SK-N-SH (cell line): ENCODE results near the gene TFF1. TPM values are rescaled to one million over a fixed set of nuclear protein-coding genes. Genes with fewer than 3 reads are reported as not detected.

Experiments
- CTCF ChIA-PET: fragments of 300-600, 350-600 bp; formaldehyde crosslinking; extraction: SDS; loops from one replicate; lab custom pipeline; 2021; lab: Yijun Ruan, JAX
- POLR2A ChIA-PET: fragments of 350-600 bp; sonication (Branson Sonifier 250); formaldehyde crosslinking; extraction: SDS; loops from one replicate; lab custom pipeline; 2020; ENCODE audit warnings: antibody characterized with exemption, inconsistent platforms; lab: Yijun Ruan, JAX
- DNase-seq: peaks from one replicate; pipeline ENCODE4 v3.0.0; 2012
- H2AFZ ChIP-seq: fragments of 200-600 bp; sonication (generic); 2 replicates; pipeline ENCODE4 v1.8.1; 2016; ENCODE audit warnings: antibody characterized with exemption, mild to moderate bottlenecking, low read depth
- H3F3A ChIP-seq: fragments of 200-600 bp; sonication (generic); replicated peaks from 2 replicates; pipeline ENCODE3; 2016; ENCODE audit warnings: antibody characterized with exemption, mild to moderate bottlenecking; ENCODE audit not compliant: insufficient read depth
- H3K27ac ChIP-seq, 2 experiments: fragments of 200-500 bp in 1 of 2; fragments of 200-600 bp in 1 of 2; sonication (Bioruptor generic) in 1 of 2; sonication (generic), shearing (Covaris generic) in 1 of 2; 2 replicates each; pipeline versions ENCODE4 v1.5.1 to v1.6.1; 2014 to 2016; ENCODE audit warnings: low read depth in 2 of 2, inconsistent platforms in 1 of 2, low read length in 1 of 2, mild to moderate bottlenecking in 1 of 2, mixed read lengths in 1 of 2
- H3K27me3 ChIP-seq: fragments of 200-600 bp; sonication (generic), shearing (Covaris generic); 2 replicates; pipeline ENCODE4 v1.6.1; 2016; ENCODE audit warnings: mixed run types; ENCODE audit not compliant: insufficient read depth
- H3K36me3 ChIP-seq, 2 experiments: fragments of 200-500 bp in 1 of 2; fragments of 200-600 bp in 1 of 2; sonication (Bioruptor generic) in 1 of 2; sonication (generic) in 1 of 2; replicated peaks in 1 of 2; 2 replicates each; pipeline versions ENCODE3 to v1.5.1; 2014 to 2016; ENCODE audit warnings: low read length in 1 of 2, mild to moderate bottlenecking in 1 of 2; ENCODE audit not compliant: insufficient read depth in 2 of 2, control insufficient read depth in 1 of 2
- H3K4me1 ChIP-seq, 2 experiments: fragments of 200-500 bp in 1 of 2; fragments of 200-600 bp in 1 of 2; sonication (Bioruptor generic) in 1 of 2; sonication (generic), shearing (Covaris generic) in 1 of 2; 2 replicates each; pipeline versions ENCODE4 v1.5.1 to v1.6.1; 2014 to 2016; ENCODE audit warnings: low read depth in 1 of 2, low read length in 1 of 2, mixed run types in 1 of 2; ENCODE audit not compliant: insufficient read depth in 2 of 2, control insufficient read depth in 1 of 2
- H3K4me2 ChIP-seq: fragments of 200-600 bp; sonication (generic), shearing (Covaris generic); 2 replicates; pipeline ENCODE4 v1.6.1; 2017; ENCODE audit warnings: mixed run types
- H3K4me3 ChIP-seq, 2 experiments: fragments of 200-500 bp in 1 of 2; fragments of 200-600 bp in 1 of 2; sonication (Bioruptor generic) in 1 of 2; sonication (generic), shearing (Covaris generic) in 1 of 2; 2 replicates each; pipeline versions ENCODE4 v1.5.1 to v1.8.1; 2014 to 2016; ENCODE audit warnings: low read depth in 2 of 2, inconsistent platforms in 1 of 2, low read length in 1 of 2, mild to moderate bottlenecking in 1 of 2, mixed read lengths in 1 of 2, moderate library complexity in 1 of 2
- H3K79me2 ChIP-seq: fragments of 200-600 bp; sonication (generic); 2 replicates; pipeline ENCODE4 v1.8.1; 2017; ENCODE audit warnings: mild to moderate bottlenecking; ENCODE audit not compliant: insufficient read depth
- H3K9ac ChIP-seq: fragments of 200-600 bp; sonication (generic); 2 replicates; pipeline ENCODE4 v1.6.1; 2017; ENCODE audit warnings: mixed run types
- H3K9me2 ChIP-seq: fragments of 200-600 bp; sonication (generic); 2 replicates; pipeline ENCODE4 v1.6.1; 2017; ENCODE audit warnings: mixed run types
- H3K9me3 ChIP-seq: fragments of 200-600 bp; sonication (generic); 2 replicates; pipeline ENCODE4 v1.6.1; 2017; ENCODE audit warnings: mixed run types, mild to moderate bottlenecking, moderate library complexity
- H4K20me1 ChIP-seq: fragments of 200-600 bp; sonication (generic); 2 replicates; pipeline ENCODE4 v1.6.1; 2017; ENCODE audit warnings: mild to moderate bottlenecking, mixed run types; ENCODE audit not compliant: insufficient read depth
- ELF1 ChIP-seq: IDR thresholded peaks from 2 replicates; pipeline ENCODE4 v1.4.0; 2012
- EZH2phosphoT487 ChIP-seq: fragments of 200-600 bp; sonication (generic); IDR thresholded peaks from 2 replicates; pipeline ENCODE4 v1.6.1; 2017; ENCODE audit warnings: low read depth, mixed run types, mild to moderate bottlenecking, antibody characterized with exemption, moderate library complexity, borderline replicate concordance
- FOSL2 ChIP-seq: IDR thresholded peaks from 2 replicates; pipeline ENCODE4 v1.4.0; 2012; ENCODE audit warnings: low read depth, mild to moderate bottlenecking, moderate library complexity, borderline replicate concordance
- FOXM1 ChIP-seq: IDR thresholded peaks from 2 replicates; pipeline ENCODE4 v1.4.0; 2012; ENCODE audit warnings: low read depth, mild to moderate bottlenecking
- GATA2 ChIP-seq: sonication (generic); formaldehyde crosslinking; IDR thresholded peaks from 2 replicates; pipeline ENCODE4 v1.5.0; 2020; ENCODE audit warnings: mild to moderate bottlenecking, missing genetic modification reagents
- JUND ChIP-seq: IDR thresholded peaks from 2 replicates; pipeline ENCODE4 v1.4.0; 2012
- MEF2A ChIP-seq: IDR thresholded peaks from 2 replicates; pipeline ENCODE4 v1.4.0; 2012; ENCODE audit warnings: low read depth, borderline replicate concordance
- MXI1 ChIP-seq: IDR thresholded peaks from 2 replicates; pipeline ENCODE4 v1.6.1; 2012; ENCODE audit warnings: mild to moderate bottlenecking, low read depth, low read length, improper control_type of control experiment
- NFIC ChIP-seq: IDR thresholded peaks from 2 replicates; pipeline ENCODE4 v1.4.0; 2012; ENCODE audit warnings: borderline replicate concordance
- RCOR1 ChIP-seq: fragments of 150-350 bp; IDR thresholded peaks from 2 replicates; pipeline ENCODE4 v1.6.1; 2017; ENCODE audit warnings: antibody characterized with exemption, low read length
- SIN3A ChIP-seq: IDR thresholded peaks from 2 replicates; pipeline ENCODE4 v1.6.1; 2012; ENCODE audit warnings: low read depth, mild to moderate bottlenecking, low read length, moderate library complexity, borderline replicate concordance
- SMC3 ChIP-seq: IDR thresholded peaks from 2 replicates; pipeline ENCODE4 v1.6.1; 2012; ENCODE audit warnings: low read depth, low read length, improper control_type of control experiment
- TCF12 ChIP-seq: IDR thresholded peaks from 2 replicates; pipeline ENCODE4 v1.4.0; 2012
- WGBS: methylation state at CpG from one replicate; pipeline ENCODE4 v1.1.6; 2017; ENCODE audit warnings: low lambda C conversion rate; 5-methylcytosine and 5-hydroxymethylcytosine counted together
- polyA plus RNA-seq, 3 experiments: library from polyadenylated mRNA; depleted of rRNA; stranded (reverse); fragments of >200 nt; gene quantifications; 2 replicates each; pipeline ENCODE4 v1.2.3, GENCODE V29; 2012
- TF ChIP-seq, protein P1 (sequence below): fragments of 200-600 bp; sonication (generic); IDR thresholded peaks from 2 replicates; pipeline ENCODE4 v1.6.1; 2017; ENCODE audit warnings: antibody characterized with exemption, mild to moderate bottlenecking, moderate library complexity
- TF ChIP-seq, protein P2 (sequence below): fragments of 150-350 bp; IDR thresholded peaks from 2 replicates; pipeline ENCODE4 v1.6.1; 2017; ENCODE audit warnings: antibody characterized with exemption, low read length, low read depth, borderline replicate concordance
- TF ChIP-seq, protein P3 (sequence below): IDR thresholded peaks from 2 replicates; pipeline ENCODE4 v1.6.1; 2012; ENCODE audit warnings: mild to moderate bottlenecking, low read depth, low read length, moderate library complexity
- TF ChIP-seq, protein P4 (sequence below): fragments of 150-350 bp; IDR thresholded peaks from 2 replicates; pipeline ENCODE4 v1.6.1; 2016; ENCODE audit warnings: mild to moderate bottlenecking, low read depth, low read length
- TF ChIP-seq, protein P5 (sequence below): IDR thresholded peaks from 2 replicates; pipeline ENCODE4 v1.4.0; 2012; ENCODE audit warnings: low read depth

TFF1 gene
- polyA plus RNA-seq, 1 of the 3 experiments (the other 2 are of a cell fraction) = not detected

DNA sequence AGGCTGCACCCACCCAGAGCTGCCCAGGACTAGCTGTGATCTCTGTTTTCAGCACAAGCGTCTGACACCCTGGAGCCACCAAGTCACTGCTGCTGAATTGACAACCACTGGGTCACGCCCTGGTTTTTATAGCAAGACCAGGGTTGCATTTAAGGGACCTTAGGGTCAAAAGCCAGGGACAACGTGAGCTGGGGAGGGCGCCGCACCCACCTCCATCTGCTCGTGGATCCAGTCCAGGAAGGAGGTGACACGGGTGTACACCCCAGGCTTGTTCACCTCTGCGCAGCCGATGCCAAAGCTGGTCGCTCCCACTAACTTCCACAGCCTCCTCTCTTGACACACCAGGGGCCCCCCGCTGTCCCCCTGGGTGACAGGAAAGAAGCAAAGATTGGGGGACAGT lies 9.2 kb upstream of the TFF1 start:
- no peaks in the 10 kb centered on the region for H3F3A ChIP-seq
- no peak overlapping the region for H3K9ac ChIP-seq
- no peak overlapping the region for H3K27ac ChIP-seq
- H3K9me3 ChIP-seq = no peaks in the 10 kb centered on the region
- POLR2A ChIA-PET = no interaction called here
- WGBS = 67% methylated on average over 7 of the region's 11 CpGs
- TF ChIP-seq MXI1 (no peak), FOXM1 (no peak), SMC3 (no peak), NFIC (no peak), MEF2A (no peak), TCF12 (no peak), FOSL2 (no peak), EZH2phosphoT487 (no peak), GATA2 (no peak), JUND (no peak), RCOR1 (no peak), ELF1 (no peak), SIN3A (no peak)
- TF ChIP-seq, protein P1, sequence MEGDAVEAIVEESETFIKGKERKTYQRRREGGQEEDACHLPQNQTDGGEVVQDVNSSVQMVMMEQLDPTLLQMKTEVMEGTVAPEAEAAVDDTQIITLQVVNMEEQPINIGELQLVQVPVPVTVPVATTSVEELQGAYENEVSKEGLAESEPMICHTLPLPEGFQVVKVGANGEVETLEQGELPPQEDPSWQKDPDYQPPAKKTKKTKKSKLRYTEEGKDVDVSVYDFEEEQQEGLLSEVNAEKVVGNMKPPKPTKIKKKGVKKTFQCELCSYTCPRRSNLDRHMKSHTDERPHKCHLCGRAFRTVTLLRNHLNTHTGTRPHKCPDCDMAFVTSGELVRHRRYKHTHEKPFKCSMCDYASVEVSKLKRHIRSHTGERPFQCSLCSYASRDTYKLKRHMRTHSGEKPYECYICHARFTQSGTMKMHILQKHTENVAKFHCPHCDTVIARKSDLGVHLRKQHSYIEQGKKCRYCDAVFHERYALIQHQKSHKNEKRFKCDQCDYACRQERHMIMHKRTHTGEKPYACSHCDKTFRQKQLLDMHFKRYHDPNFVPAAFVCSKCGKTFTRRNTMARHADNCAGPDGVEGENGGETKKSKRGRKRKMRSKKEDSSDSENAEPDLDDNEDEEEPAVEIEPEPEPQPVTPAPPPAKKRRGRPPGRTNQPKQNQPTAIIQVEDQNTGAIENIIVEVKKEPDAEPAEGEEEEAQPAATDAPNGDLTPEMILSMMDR = no peak
- TF ChIP-seq, protein P2, sequence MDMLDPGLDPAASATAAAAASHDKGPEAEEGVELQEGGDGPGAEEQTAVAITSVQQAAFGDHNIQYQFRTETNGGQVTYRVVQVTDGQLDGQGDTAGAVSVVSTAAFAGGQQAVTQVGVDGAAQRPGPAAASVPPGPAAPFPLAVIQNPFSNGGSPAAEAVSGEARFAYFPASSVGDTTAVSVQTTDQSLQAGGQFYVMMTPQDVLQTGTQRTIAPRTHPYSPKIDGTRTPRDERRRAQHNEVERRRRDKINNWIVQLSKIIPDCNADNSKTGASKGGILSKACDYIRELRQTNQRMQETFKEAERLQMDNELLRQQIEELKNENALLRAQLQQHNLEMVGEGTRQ = no peak
- TF ChIP-seq, protein P3, sequence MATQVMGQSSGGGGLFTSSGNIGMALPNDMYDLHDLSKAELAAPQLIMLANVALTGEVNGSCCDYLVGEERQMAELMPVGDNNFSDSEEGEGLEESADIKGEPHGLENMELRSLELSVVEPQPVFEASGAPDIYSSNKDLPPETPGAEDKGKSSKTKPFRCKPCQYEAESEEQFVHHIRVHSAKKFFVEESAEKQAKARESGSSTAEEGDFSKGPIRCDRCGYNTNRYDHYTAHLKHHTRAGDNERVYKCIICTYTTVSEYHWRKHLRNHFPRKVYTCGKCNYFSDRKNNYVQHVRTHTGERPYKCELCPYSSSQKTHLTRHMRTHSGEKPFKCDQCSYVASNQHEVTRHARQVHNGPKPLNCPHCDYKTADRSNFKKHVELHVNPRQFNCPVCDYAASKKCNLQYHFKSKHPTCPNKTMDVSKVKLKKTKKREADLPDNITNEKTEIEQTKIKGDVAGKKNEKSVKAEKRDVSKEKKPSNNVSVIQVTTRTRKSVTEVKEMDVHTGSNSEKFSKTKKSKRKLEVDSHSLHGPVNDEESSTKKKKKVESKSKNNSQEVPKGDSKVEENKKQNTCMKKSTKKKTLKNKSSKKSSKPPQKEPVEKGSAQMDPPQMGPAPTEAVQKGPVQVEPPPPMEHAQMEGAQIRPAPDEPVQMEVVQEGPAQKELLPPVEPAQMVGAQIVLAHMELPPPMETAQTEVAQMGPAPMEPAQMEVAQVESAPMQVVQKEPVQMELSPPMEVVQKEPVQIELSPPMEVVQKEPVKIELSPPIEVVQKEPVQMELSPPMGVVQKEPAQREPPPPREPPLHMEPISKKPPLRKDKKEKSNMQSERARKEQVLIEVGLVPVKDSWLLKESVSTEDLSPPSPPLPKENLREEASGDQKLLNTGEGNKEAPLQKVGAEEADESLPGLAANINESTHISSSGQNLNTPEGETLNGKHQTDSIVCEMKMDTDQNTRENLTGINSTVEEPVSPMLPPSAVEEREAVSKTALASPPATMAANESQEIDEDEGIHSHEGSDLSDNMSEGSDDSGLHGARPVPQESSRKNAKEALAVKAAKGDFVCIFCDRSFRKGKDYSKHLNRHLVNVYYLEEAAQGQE = no peak
- TF ChIP-seq, protein P4, sequence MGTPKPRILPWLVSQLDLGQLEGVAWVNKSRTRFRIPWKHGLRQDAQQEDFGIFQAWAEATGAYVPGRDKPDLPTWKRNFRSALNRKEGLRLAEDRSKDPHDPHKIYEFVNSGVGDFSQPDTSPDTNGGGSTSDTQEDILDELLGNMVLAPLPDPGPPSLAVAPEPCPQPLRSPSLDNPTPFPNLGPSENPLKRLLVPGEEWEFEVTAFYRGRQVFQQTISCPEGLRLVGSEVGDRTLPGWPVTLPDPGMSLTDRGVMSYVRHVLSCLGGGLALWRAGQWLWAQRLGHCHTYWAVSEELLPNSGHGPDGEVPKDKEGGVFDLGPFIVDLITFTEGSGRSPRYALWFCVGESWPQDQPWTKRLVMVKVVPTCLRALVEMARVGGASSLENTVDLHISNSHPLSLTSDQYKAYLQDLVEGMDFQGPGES = no peak
- TF ChIP-seq, protein P5, sequence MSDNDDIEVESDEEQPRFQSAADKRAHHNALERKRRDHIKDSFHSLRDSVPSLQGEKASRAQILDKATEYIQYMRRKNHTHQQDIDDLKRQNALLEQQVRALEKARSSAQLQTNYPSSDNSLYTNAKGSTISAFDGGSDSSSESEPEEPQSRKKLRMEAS = no peak
- TF ChIP-seq, all 33 proteins: peak for 0
- Histone ChIP-seq H3K79me2 (no peaks in the 10 kb centered on the region), H3K27me3 (no peaks in the 10 kb centered on the region), H4K20me1 (no peaks in the 10 kb centered on the region), H3K9me2 (no peaks in the 10 kb centered on the region), H2AFZ (no peak overlapping the region), H3K4me3 (no peak overlapping the region), H3K4me1 (no peaks in the 10 kb centered on the region), H3K36me3 (no peaks in the 10 kb centered on the region), H3K4me2 (no peak overlapping the region)
- CTCF ChIA-PET = no interaction called here
- DNase-seq = no peak
